Measurements from ENCODE around the gene DIP2C. TPM values are rescaled to one million over a fixed set of nuclear protein-coding genes. Genes with fewer than 3 reads are reported as not detected.
"Not testable (repeated sequence)": the region's sequence is repeated elsewhere in the genome, so short reads cannot be mapped to it uniquely, and the experiment has no call there.

DIP2C gene
- total RNA-seq, 1 donor from 2014 or later, result 31.9 TPM

DNA sequence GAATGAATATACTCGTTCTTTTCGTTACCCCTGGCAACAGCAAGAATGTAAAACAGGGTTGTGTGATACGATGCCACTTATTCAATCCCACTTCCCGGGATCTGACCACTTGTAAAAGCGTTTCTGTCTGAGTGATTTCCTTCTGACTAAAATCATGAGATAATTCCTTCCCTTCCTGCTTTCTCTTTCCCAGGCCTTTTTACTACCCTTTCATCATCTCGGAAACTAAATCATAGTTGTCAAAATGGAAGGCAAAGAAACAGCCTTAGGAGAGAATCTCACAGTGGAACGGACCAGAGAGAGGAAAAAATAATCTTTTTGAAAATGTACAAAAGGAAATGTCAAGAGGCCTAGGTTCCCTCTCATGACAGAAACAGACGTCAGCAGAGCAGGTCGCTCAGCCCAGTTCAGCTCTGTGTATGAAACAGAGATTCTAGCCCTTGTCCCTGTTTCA, 29.8 kb downstream of the DIP2C start:
- DNase-seq (ENCODE audit: low read depth), result peak; percentile 52

DNA sequence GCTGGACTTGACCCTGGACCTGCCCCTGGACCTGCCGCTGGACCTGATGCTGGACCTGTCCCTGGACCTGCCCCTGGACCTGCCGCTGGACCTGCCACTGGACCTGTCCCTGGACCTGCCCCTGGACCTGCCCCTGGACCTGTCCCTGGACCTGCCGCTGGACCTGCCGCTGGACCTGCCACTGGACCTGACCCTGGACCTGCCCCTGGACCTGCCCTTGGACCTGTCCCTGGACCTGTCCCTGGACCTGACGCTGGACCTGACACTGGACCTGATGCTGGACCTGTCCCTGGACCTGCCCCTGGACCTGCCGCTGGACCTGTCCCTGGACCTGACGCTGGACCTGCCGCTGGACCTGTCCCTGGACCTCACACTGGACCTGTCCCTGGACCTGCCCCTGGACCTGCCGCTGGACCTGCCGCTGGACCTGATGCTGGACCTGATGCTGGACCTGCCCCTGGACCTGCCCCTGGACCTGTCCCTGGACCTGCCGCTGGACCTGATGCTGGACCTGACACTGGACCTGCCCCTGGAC, 31.6 kb downstream of the DIP2C start:
- DNase-seq (ENCODE audit: low read depth), result not testable (repeated sequence)

DNA sequence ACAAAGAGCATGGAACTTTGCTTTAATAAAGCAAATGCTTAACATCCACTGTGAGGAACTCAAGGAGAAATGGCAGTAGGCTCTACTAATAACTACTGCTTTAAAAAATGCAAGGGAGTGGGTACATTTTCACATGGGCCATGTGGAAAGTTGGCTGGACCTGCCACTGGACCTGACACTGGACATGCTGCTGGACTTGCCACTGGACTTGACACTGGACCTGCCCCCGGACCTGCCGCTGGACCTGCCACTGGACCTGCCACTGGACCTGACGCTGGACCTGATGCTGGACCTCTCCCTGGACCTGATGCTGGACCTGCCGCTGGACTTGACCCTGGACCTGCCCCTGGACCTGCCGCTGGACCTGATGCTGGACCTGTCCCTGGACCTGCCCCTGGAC, 32.6 kb downstream of the DIP2C start:
- DNase-seq (ENCODE audit: low read depth), result no peak

DNA sequence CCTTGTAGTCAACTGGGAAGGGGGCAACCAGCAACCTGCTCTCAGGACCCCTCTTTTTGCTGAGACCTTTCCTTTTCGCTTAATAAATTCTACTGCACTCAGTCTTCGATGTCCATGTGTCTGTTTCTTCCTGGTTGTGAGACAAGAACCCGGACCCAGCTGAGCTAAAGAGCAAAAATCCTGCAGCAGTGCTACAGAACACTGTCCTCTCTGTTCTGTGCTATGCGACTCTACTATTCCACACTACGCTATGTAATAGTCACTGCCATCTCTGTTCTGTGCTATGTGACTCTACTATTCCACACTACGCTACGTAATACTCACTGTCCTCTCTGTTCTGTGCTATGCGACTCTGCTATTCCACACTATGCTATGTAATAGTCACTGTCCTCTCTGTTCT, 34.3 kb downstream of the DIP2C start:
- no peak for DNase-seq (ENCODE audit: low read depth)

DNA sequence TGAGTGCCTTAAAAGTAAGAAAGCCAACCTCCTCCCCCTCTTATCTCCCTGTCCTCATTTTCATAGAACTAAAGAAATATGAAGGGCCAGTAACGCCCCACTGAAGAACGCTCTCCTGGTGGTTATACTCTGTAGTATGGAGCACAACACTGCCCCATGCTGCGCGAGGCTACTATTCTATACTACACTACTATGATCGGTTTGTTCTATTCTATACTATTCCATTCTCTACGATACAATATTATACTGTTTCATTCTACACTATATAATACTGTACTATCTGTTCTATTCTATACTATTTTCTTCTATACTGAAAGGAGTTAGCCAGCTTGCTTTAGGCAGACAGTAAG, 34.8 kb downstream of the DIP2C start:
- DNase-seq (ENCODE audit: low read depth), result no peak

DNA sequence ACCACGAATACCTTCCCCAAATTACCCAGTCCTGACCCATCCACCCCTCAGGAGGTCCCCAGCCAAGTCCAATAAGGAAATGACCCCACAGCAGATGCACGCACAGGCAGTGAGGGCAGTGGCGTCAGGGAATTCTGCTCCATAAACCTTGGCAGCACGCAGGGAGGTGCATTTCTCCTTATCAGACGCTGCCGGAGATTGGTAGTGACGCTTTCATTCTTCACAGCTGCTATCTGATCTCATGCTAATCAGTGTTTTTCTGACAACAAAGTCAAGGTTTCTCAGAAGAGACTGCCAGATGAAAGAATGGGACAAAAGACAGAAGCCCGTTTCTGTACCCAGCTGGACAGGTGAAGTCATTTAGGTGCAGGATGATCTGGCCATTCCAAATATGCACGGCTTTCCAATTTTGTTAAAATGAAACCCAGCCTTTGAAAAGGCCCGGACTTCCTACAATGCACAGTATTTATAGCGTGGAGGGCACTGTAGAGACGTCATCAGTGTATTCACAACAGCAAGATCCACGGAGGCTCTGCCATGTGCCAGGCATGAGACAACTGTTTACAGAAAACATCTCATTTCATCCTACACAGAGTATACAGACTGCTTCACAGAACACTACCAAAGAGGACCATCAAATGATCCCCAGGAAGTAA, 35.3 kb downstream of the DIP2C start:
- DNase-seq (ENCODE audit: low read depth), result no peak

DNA sequence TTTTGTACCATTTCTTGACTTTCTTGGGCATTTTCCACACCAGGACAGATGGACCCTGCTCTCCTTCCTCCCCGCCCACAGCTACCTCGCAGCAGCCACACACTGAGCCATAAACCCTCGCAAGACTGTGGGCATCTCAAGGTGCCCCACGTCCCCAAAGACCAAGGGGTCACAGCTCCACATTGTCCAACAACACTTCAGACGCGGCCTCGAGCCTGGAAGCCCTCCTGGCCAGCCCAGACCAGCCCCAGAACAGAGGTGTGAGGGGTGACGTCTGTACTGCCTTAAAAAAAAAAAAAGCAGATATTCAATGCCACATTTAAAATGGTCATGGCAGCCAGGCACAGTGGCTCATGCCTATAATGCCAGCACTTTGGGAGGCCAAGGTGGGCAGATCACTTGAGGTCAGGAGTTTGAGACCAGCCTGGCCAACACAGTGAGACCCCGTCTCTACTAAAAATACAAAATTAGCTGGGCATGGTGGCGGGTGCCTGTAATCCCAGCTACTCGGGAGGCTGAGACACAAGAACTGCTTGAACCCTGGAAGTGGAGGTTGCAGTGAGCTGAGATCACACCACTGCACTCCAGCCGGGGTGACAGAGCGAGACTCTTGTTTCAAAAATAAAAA, 36.5 kb downstream of the DIP2C start:
- DNase-seq (ENCODE audit: low read depth), result not testable (repeated sequence)

DNA sequence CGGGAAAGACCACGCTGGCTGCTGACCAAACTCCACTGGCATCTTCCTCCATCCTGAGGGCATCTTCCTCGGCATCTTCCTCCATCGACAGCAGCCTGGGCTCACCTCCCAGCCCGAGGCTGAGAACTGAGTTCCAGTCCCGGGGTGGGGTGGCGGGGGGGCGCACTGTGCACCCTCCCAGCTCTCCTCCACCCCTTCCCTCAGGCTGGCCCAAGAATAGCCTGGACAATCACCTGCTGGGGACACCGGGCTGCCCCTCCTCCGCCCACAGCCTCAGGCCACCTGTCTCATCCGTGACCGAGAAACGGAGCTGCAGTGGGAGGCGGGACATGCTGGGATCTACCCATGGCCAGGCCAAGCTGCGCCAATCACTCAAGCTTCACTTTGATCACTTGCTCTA, 37.2 kb downstream of the DIP2C start:
- peak; percentile 60 for DNase-seq (ENCODE audit: low read depth)

DNA sequence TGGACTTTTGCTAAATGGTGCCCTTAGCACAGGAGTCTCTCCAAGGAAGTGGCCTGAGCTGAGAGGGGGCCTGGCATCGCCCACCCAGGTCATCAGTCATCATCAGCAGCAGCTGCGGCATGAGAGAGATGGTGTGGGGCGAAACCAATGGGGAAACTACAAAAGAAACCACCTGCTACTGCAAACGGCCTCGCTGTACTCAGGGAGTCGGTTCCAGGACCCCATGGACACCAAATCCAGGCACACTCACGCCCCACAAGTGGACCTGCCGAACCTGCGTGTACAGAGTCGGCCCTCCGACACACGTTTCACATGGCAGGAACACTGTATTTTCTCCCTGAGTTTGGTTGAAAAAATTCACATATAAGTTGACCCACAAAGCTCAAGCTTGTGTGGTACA, 37.8 kb downstream of the DIP2C start:
- DNase-seq (ENCODE audit: low read depth), result peak; percentile 22

DNA sequence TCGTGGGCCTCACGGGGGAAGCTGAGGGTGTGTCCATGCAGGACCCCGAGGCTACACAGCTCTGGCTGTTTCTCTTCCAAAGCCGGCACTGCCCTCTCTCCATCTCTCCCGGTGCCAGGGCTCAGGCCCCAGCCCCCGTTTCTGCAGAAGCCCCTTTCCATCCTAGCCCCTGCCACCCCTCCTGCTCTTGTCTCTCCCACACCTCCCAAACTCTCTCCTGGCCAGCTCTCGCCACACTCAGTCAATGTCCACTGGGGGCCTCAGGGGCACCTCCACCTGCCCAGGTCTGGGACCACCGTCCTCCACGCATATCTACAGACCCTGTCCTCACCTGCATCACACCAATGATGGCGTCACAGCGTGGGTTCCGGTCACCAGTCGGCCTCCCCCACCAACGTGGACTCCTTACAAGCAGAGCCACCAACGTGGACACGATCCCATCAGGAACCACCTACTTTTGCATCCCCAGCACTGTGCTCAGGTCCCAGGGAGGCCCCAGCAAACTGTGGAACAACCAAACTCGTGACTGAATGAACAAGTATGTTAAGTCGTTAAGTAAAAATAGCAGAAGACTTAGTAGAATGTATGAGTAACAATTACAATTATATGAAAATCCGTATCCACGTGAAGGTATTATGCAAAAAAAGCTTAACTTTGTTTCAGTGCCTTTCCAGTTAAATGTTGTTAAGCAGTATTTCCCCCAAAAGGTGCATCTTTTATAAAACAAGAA, 38.4 kb downstream of the DIP2C start:
- DNase-seq (ENCODE audit: low read depth), result no peak

DNA sequence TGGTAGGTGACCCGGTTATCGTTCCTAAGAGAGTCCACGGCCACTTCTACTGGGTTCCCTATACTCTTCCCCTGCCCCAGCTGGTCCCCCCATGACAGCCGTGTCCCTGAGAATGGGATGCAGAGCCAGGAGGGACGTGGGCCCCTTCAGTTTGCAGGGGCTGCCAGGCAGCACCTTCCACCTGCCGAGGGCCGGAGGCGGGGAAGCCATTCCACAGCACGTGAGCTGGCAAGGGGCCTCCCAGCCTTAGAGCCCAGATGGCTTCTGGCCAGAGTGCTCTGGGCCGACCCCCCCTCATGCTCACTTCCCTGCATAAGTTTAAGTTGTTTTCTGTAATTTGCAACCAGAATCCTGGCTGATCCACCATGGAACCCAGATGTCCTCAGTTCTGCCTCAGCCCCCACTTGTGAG, 39.0 kb downstream of the DIP2C start:
- no peak for DNase-seq (ENCODE audit: low read depth)

DNA sequence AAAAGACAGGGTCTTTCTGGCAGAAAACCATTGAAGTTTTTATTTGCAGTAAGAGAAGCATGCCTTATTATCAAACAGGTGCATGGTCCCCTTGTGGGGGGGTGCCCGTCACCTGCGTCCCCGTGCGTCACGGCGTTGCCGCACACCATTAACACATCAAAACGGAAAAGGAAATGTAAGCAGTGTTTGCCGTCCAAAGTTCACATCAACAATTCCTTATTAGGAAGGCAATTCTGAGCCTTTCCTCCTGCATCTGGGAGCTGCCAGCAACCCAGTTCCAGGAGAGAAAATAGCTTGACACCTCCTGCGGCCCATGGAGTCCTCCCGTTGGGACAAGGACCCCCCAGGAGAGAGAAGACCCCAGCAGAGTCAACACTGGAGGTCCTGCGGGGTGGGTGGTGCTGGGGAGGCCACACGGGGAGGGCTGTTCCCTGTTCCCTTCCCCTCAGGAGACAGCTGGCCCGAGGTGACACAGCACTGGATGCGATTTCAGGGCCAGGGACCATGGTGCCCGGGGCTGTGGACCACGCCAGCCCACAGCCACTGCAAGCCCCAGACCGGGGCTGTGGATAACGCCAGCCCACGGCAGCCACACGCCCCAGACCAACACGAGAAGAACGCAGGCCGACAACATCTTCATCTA, 39.5 kb downstream of the DIP2C start:
- no peak for DNase-seq (ENCODE audit: low read depth)

DNA sequence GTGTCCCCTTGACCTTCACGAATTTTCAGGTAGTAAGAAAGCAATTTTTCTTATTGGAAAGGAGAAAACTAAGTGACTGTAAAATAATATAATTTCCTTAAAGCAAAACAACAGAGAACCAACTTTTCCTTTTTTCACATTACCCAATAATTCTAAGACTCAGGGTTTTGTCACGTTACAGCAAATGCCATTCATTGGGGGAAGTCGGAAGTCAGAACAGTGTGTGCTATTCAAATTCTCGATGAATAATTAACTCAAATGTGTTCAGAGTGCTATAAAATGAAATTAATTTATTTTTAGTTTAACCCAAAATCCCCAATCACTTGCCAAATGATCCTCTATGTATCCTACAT, 40.0 kb downstream of the DIP2C start:
- DNase-seq (ENCODE audit: low read depth), result no peak

DNA sequence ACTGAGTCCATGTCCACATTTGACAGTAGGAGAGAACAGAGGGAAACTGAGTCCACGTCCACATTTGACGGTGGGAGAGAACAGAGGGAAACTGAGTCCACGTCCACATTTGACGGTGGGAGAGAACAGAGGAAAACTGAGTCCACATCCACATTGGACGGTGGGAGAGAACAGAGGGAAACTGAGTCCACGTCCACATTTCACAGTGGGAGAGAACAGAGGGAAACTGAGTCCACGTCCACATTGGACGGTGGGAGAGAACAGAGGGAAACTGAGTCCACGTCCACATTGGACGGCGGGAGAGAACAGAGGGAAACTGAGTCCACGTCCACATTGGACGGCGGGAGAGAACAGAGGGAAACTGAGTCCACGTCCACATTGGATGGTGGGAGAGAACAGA, 42.4 kb downstream of the DIP2C start:
- DNase-seq (ENCODE audit: low read depth), result not testable (repeated sequence)

DNA sequence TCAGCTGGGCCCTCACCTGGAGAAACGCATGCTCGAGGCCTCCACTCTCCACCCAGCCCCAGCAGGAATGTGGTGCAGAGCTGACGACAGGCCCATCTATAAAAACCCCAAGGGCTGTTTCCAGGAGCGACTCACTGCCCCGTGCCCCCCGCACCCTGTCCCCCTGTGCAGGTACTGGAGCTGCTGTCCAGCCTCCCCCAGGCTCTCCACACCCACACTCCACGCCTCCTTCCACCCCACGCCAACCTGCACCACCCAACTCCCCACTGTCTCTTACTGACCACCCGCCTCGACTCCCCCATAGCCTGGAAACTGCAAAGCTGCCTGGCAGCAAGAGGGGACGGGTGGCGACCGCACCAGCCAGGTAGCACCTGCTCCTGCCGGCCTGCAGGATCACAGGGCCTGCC, 43.3 kb downstream of the DIP2C start:
- no peak for DNase-seq (ENCODE audit: low read depth)

DNA sequence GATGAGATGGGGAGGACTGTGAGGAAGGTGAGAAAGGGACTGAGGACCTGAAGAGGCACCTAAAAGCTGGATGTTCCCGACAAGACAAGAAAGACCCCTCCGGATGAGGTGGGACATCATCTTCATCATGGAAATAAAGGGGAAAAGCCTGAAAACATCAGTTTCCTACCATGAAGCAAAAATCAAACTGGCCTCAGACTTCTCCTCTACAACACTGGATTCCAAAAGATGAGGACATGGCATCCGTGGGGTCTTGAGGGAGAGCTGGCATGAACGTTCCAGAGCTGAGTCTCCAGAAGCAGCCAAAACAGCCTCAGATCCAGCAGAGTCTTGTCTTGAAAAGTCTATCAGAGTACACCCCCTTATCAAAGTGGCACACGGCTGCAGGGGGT, 44.5 kb downstream of the DIP2C start:
- no peak for DNase-seq (ENCODE audit: low read depth)

DNA sequence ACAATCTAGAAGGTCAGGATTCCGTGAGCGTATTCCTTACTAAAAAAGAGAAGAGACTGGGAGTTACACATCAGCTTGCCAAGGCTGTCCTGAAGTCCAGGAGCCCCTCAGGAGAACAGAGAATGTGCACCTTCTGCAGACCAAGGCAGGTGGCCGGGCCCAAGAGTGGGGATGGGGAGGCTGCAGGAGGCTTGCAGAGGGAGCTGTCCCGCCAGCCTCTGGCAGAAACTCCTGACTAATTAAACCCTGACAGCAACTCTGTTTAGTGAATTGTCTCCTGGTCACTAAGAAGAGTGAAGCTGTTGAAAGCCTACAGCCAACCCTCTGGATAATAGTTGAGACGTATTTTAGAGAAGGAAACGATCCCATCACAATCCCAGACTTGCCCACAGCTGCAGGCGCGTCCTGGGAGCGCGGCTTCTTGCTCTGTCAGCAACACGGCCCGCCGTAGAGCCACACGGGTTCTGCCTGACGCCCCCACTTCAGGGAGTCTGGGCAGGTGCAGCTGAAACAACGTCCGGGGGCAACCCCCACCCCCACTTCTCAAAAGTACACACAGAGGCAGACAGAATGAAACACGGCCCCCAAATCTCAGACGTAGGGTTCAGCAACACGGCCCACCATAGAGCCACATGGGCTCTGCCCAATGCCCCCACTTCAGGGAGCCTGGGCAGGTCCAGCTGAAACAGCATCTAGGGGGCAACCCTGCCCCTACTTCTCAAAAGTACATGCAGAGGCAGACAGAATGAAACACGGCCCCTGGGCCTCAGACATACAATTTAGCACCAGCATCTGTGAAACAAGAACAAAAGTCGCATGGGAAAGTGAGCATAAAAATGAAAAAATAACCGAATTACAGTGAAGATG, 45.2 kb downstream of the DIP2C start:
- no peak for DNase-seq (ENCODE audit: low read depth)

DNA sequence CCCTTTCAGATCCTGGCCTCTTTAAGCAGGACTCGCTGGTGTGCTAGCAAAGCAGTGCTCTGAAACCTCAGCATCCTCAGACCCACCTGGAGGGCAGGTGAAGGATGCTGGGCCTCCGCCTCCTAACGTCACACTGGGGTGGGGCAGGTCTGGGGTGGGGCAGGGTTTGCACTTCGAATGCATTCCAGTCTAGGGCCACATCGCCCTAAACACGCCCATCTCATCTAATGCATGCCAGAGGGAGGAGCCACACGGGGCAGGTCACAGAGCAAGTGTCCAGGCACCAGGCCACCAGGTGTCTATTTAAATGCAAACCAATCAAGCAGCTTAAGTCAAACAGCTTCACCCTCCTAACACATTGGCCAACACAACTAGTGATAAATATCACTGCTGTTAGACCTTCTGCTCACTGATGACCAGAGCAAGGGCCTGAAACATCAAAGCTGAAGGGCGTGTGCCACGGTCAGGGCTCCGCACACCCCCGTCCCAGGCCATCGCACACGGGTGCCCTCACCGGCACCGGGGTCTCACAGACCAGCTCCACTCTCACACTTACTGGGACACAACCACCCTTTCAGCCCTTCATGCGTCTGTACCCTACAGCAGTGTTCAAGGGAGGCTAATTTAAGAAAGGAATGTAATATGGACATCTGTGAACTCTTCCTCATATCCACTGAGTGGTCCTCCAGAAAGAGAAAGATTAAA, 47.1 kb downstream of the DIP2C start:
- DNase-seq (ENCODE audit: low read depth), result no peak

DNA sequence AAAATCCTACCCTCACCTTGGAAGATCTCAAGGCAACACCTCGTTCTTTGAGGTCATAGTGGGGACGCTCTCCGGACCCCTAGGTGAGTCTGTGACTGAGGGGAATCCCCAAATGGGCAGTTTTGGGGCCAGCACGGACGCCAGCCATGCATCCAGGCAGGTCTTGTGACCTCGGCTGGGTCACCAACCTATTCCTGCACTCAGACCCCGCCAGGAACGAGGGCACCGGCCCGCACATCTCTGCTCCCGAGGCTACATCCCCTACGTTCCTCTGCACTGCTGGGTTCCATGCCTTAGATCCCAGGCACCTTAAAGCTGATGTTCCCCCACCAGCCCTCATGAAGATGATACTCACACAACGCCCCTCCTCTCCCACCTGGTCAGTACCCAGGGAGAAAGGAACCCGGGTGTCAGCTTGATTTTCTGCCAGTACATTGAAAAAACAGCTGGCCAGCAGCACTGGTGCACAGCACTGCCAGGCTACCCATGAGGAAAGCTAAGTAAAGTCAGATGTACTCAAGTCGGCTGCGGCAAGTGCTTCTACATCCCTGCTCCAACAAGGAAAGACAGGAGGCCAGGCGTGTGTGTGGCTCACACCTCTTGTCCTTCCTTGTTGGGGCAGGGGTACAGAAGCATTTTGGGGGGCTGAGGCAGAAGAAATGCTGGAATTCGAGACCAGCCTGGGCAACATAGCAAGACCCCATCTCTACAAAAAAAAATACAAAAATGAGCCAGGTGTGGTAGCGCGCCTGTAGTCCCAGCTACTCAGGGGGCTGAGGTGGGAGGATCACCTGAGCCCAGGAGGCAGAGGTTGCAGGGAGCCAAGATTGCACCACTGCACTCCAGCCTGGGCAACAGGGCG, 48.1 kb downstream of the DIP2C start:
- no peak for DNase-seq (ENCODE audit: low read depth)

Measured in myocyte (in vitro differentiated cells).